GM23338 (cell line): ENCODE data around the gene TSPAN5. TPM values are rescaled to one million over a fixed set of nuclear protein-coding genes. Genes with fewer than 3 reads are reported as not detected.

Experiments used
- ATAC-seq: fragments of 200-7000 bp; cut with Tn5 transposase; 3 replicates; pipeline ENCODE4 v1.9.1; 2020
- DNase-seq: peaks from one replicate; pipeline ENCODE4 v3.0.0-alpha.2; 2015; ENCODE audit warnings: low spot score
- H2AFZ ChIP-seq: fragments of 200-600 bp; sonication (generic); 2 replicates; pipeline ENCODE4 v1.8.0; 2016; ENCODE audit warnings: antibody characterized with exemption, mild to moderate bottlenecking, moderate library complexity
- H3F3A ChIP-seq: fragments of 200-600 bp; sonication (generic); replicated peaks from 2 replicates; pipeline ENCODE4 v1.8.0; 2017; ENCODE audit warnings: antibody characterized with exemption, mixed run types, low read depth
- H3K27ac ChIP-seq: fragments of 200-600 bp; sonication (generic); 2 replicates; pipeline ENCODE4 v1.6.1; 2016; ENCODE audit warnings: low read depth
- H3K27me3 ChIP-seq: fragments of 200-600 bp; sonication (generic); 2 replicates; pipeline ENCODE4 v1.8.0; 2016; ENCODE audit warnings: mild to moderate bottlenecking, mixed run types, moderate library complexity; ENCODE audit not compliant: insufficient read depth
- H3K36me3 ChIP-seq: fragments of 200-600 bp; sonication (generic); 2 replicates; pipeline ENCODE4 v1.8.0; 2016; ENCODE audit warnings: mild to moderate bottlenecking; ENCODE audit not compliant: insufficient read depth
- H3K4me1 ChIP-seq: fragments of 200-600 bp; sonication (generic); 2 replicates; pipeline ENCODE4 v1.8.0; 2016; ENCODE audit warnings: mild to moderate bottlenecking, moderate library complexity; ENCODE audit not compliant: insufficient read depth
- H3K4me2 ChIP-seq: fragments of 200-600 bp; sonication (generic); 2 replicates; pipeline ENCODE4 v1.7.1; 2017; ENCODE audit warnings: mixed run types
- H3K4me3 ChIP-seq: fragments of 200-600 bp; sonication (generic); 2 replicates; pipeline ENCODE4 v1.6.1; 2016; ENCODE audit warnings: mixed run types
- H3K79me2 ChIP-seq: fragments of 200-600 bp; sonication (generic); replicated peaks from 2 replicates; pipeline ENCODE4 v1.8.0; 2017; ENCODE audit warnings: mild to moderate bottlenecking; ENCODE audit not compliant: insufficient read depth
- H3K9me2 ChIP-seq: fragments of 200-600 bp; sonication (generic); 2 replicates; pipeline ENCODE4 v1.8.0; 2017; ENCODE audit not compliant: insufficient read depth
- H4K20me1 ChIP-seq: fragments of 200-600 bp; sonication (generic); replicated peaks from 2 replicates; pipeline ENCODE4 v1.8.0; 2017; ENCODE audit warnings: mild to moderate bottlenecking; ENCODE audit not compliant: insufficient read depth
- H3K27ac Mint-ChIP-seq: 2 replicates; pipeline ENCODE4 v1.8.0; 2020; ENCODE audit warnings: inconsistent platforms, mild to moderate bottlenecking, moderate library complexity, mixed read lengths
- H3K27me3 Mint-ChIP-seq: 3 replicates; pipeline ENCODE4 v1.8.0; 2022; ENCODE audit warnings: low read depth, mild to moderate bottlenecking, moderate library complexity, mixed read lengths, inconsistent platforms; ENCODE audit not compliant: insufficient read depth, poor library complexity
- H3K36me3 Mint-ChIP-seq: 3 replicates; pipeline ENCODE4 v1.8.0; 2021; ENCODE audit warnings: low read depth, mild to moderate bottlenecking, inconsistent platforms, moderate library complexity, mixed read lengths
- H3K4me1 Mint-ChIP-seq: 3 replicates; pipeline ENCODE4 v1.8.0; 2020; ENCODE audit warnings: mild to moderate bottlenecking, inconsistent platforms, mixed read lengths
- H3K4me3 Mint-ChIP-seq: 3 replicates; pipeline ENCODE4 v1.8.0; 2021; ENCODE audit warnings: moderate library complexity, mild to moderate bottlenecking, inconsistent platforms, mixed read lengths
- H3K9me3 Mint-ChIP-seq: 3 replicates; pipeline ENCODE4 v1.8.0; 2020; ENCODE audit warnings: moderate library complexity, mild to moderate bottlenecking, inconsistent platforms, mixed read lengths
- CTCF ChIP-seq, 2 experiments: fragments of 200-600 bp in 1 of 2; sonication (generic) in 1 of 2; conservative IDR thresholded peaks; 2 replicates each; pipeline versions ENCODE4 v1.5.1 to v1.6.1; 2016 to 2017; ENCODE audit warnings: antibody characterized with exemption in 2 of 2, low read depth in 2 of 2, mild to moderate bottlenecking in 2 of 2, moderate library complexity in 1 of 2
- ETS1 ChIP-seq: IDR thresholded peaks from 2 replicates; pipeline ENCODE4 v1.6.1; 2016; ENCODE audit warnings: antibody characterized with exemption
- EZH2 ChIP-seq: fragments of 200-600 bp; sonication (generic); IDR thresholded peaks from one replicate; pipeline ENCODE4 v1.8.0; 2017; ENCODE audit warnings: antibody characterized with exemption, mild to moderate bottlenecking, low read depth; ENCODE audit not compliant: unreplicated experiment
- NANOG ChIP-seq: IDR thresholded peaks from 2 replicates; pipeline ENCODE4 v1.6.1; 2016; ENCODE audit warnings: antibody characterized with exemption, borderline replicate concordance
- POLR2AphosphoS5 ChIP-seq: IDR thresholded peaks from 2 replicates; pipeline ENCODE4 v1.6.1; 2016; ENCODE audit warnings: antibody characterized with exemption, low read depth
- STAT1 ChIP-seq: IDR thresholded peaks from one replicate; pipeline ENCODE4 v1.6.1; 2016; ENCODE audit warnings: antibody characterized with exemption; ENCODE audit not compliant: unreplicated experiment
- ZNF331 ChIP-seq: fragments of 250-450 bp; sonication (Bioruptor Pico); IDR thresholded peaks from 2 replicates; pipeline ENCODE4 v1.5.0; 2020; ENCODE audit warnings: low read depth, mild to moderate bottlenecking, moderate library complexity
- ZNF462 ChIP-seq: fragments of 250-450 bp; sonication (Bioruptor Pico); IDR thresholded peaks from 2 replicates; pipeline ENCODE4 v1.5.0; 2020; ENCODE audit warnings: mild to moderate bottlenecking, moderate library complexity
- polyA plus RNA-seq: library from polyadenylated mRNA; unstranded; fragments of >200 nt; fragmentation: Nextera tagmentation; extraction: Ambion mirVana; gene quantifications from 2 replicates; pipeline ENCODE4 v1.2.1, GENCODE V29; 2016
- total RNA-seq: library from RNA; depleted of rRNA; stranded (reverse); fragments of >200 nt; shearing (Covaris generic); gene quantifications from 2 replicates; pipeline ENCODE4 v1.2.3, GENCODE V29; 2014

The TSPAN5 gene
- total and polyA plus RNA-seq, 2 experiments from 2014 or later: 18.6 to 21.5 TPM

- Mint-ChIP-seq H3K4me3 (peak overlapping the region; percentile 89), H3K36me3 (peaks cover 3% of the 10 kb centered on the region; the same call in 2 of the 3 replicates), H3K4me1 (peaks cover 48% of the 10 kb centered on the region), H3K9me3 (no peaks in the 10 kb centered on the region; the same call in 2 of the 3 replicates), H3K27me3 (peaks cover 24% of the 10 kb centered on the region), H3K27ac (peak overlapping the region; percentile 12; the same call in 1 of the 2 replicates)
- peaks cover 50% of the 10 kb centered on the region for H3K4me1 ChIP-seq
- TF ChIP-seq ETS1 (no peak), ZNF331 (CRISPR knock-in tag) (no peak), CTCF (conservative IDR thresholded peaks at IDR 0.05; ENCODE audit: low read depth in 2 of 2) (no peak), EZH2 (peak; percentile 40), NANOG (no peak)
- H4K20me1 ChIP-seq: no peaks in the 10 kb centered on the region
- H3K27ac ChIP-seq: 0 out of 2 replicates have a peak overlapping the region, but pooled peaks have one; percentile 58
- peak; percentile 74 for DNase-seq
- H3K36me3 ChIP-seq: no peaks in the 10 kb centered on the region
- H3K4me2 ChIP-seq: peak overlapping the region; percentile 98
- H3K79me2 ChIP-seq: peaks cover 48% of the 10 kb centered on the region
- no peaks in the 10 kb centered on the region for H3K9me2 ChIP-seq
- H3K4me3 ChIP-seq: peak overlapping the region; percentile 91
- ATAC-seq: peak; percentile 38
- peak overlapping the region; percentile 96 for H2AFZ ChIP-seq
- H3K27me3 ChIP-seq: peaks cover 45% of the 10 kb centered on the region
- peaks cover 7% of the 10 kb centered on the region; the same call in 1 of the 2 replicates for H3F3A ChIP-seq
Measured at GRCh38 chr4:98657531-98658286, 702 bp downstream of the TSPAN5 start.

GRCh38 chr4:98656886-98657285 is 1.5 kb downstream of the TSPAN5 start:
- H3K4me3 Mint-ChIP-seq: peak overlapping the region; percentile 89
- Histone ChIP-seq H3K27me3 (peaks cover 45% of the 10 kb centered on the region), H2AFZ (peak overlapping the region; percentile 96), H3K79me2 (peaks cover 56% of the 10 kb centered on the region), H3K27ac (no peak overlapping the region), H3K36me3 (no peaks in the 10 kb centered on the region), H3K4me2 (peak overlapping the region; percentile 98), H4K20me1 (no peaks in the 10 kb centered on the region), H3F3A (peaks cover 7% of the 10 kb centered on the region; the same call in 1 of the 2 replicates), H3K9me2 (no peaks in the 10 kb centered on the region), H3K4me1 (peaks cover 42% of the 10 kb centered on the region), H3K4me3 (peak overlapping the region; percentile 91)
- peaks cover 41% of the 10 kb centered on the region for H3K4me1 Mint-ChIP-seq
- ATAC-seq: no peak
- no peak for DNase-seq
- peaks cover 20% of the 10 kb centered on the region for H3K27me3 Mint-ChIP-seq
- H3K36me3 Mint-ChIP-seq: peaks cover 7% of the 10 kb centered on the region; the same call in 2 of the 3 replicates
- H3K9me3 Mint-ChIP-seq: no peaks in the 10 kb centered on the region; the same call in 2 of the 3 replicates
- no peak overlapping the region for H3K27ac Mint-ChIP-seq
- TF ChIP-seq POLR2AphosphoS5: no peak
- no peak for TF ChIP-seq STAT1
- no peak for TF ChIP-seq ZNF331 (CRISPR knock-in tag)
- no peak for TF ChIP-seq ZNF462 (CRISPR knock-in tag)
- TF ChIP-seq NANOG: no peak
